ENCODE measurements around the gene LRRN4CL.

GRCh38 chr11:62649486-62649885, 39.8 kb downstream of the LRRN4CL start:
- TF ChIP-seq TAF1 (IDR thresholded peaks at IDR 0.05; ENCODE audit: borderline replicate concordance, low read depth, low read length) (no peak), POLR2AphosphoS5 (IDR thresholded peaks at IDR 0.05; ENCODE audit: low read depth, low read length) (no peak)

Data from GM12892 (cell line).